K562 (cell line): ENCODE data around the gene LRIT3. TPM values are rescaled to one million over a fixed set of nuclear protein-coding genes. Genes with fewer than 3 reads are reported as not detected.

Experiments
- ATAC-seq: fragments of 200-7000 bp; cut with Tn5 transposase; 3 replicates; pipeline ENCODE4 v1.9.1; 2020; ENCODE audit warnings: moderate library complexity
- BruUV-seq: library from RNA; stranded (reverse); fragments of 400-500 nt; replicated peaks from 2 replicates; lab custom pipeline; 2021; lab: Mats Ljungman, UMichigan
- CTCF ChIA-PET: fragments of 300-600 bp; formaldehyde crosslinking; extraction: SDS; loops from one replicate; lab custom pipeline; 2021; ENCODE audit warnings: low intra/inter-chr PET ratio; lab: Yijun Ruan, JAX
- POLR2A ChIA-PET: fragments of 300-600, 350-650 bp; sonication (Branson Sonifier 250); formaldehyde crosslinking; extraction: SDS; loops from one replicate; lab custom pipeline; 2021; ENCODE audit warnings: antibody characterized with exemption, inconsistent platforms; lab: Yijun Ruan, JAX
- DNase-seq, 4 experiments: peaks; one replicate each; pipeline versions ENCODE4 v3.0.0 to v3.0.0-alpha.2; 2011 to 2018; ENCODE audit warnings: low spot score in 3 of 4, mixed read lengths in 3 of 4; ENCODE audit errors: extremely low read depth in 1 of 4
- FAIRE-seq: peaks from 2 replicates; lab custom pipeline; 2011; peaks lifted over from hg19 to GRCh38; lab: Jason Lieb, UNC
- H2AFZ ChIP-seq: 2 replicates; pipeline ENCODE4 v1.6.0; 2011; ENCODE audit warnings: low read depth, low read length, control low read depth, inconsistent platforms
- H3K27ac ChIP-seq: fragments of 200-600 bp; 3 replicates; pipeline ENCODE4 v1.8.0; 2011; ENCODE audit warnings: low read depth, mild to moderate bottlenecking, control low read depth, inconsistent platforms, low read length, moderate library complexity, mixed read lengths; ENCODE audit errors: extremely low read depth
- H3K27me3 ChIP-seq, 2 experiments: fragments of 300-600 bp in 1 of 2; 2 replicates in 1 of 2; 3 replicates in 1 of 2; pipeline versions ENCODE4 v1.6.0 to v1.8.0; 2011; ENCODE audit warnings: inconsistent platforms in 2 of 2, low read length in 2 of 2, mild to moderate bottlenecking in 1 of 2, mixed read lengths in 1 of 2, moderate library complexity in 1 of 2; ENCODE audit not compliant: control insufficient read depth in 2 of 2, insufficient read depth in 2 of 2
- H3K36me3 ChIP-seq: fragments of 300-600 bp; 3 replicates; pipeline ENCODE4 v1.8.0; 2011; ENCODE audit warnings: mild to moderate bottlenecking, low read length, inconsistent platforms; ENCODE audit not compliant: control insufficient read depth, insufficient read depth
- H3K4me1 ChIP-seq, 2 experiments: fragments of 200-600 bp in 1 of 2; replicated peaks in 1 of 2; 2 replicates in 1 of 2; 3 replicates in 1 of 2; pipeline versions ENCODE4 v1.5.1 to v1.8.0; 2011; ENCODE audit warnings: inconsistent platforms in 2 of 2, low read length in 2 of 2, mild to moderate bottlenecking in 1 of 2, mixed read lengths in 1 of 2, moderate library complexity in 1 of 2; ENCODE audit not compliant: control insufficient read depth in 2 of 2, insufficient read depth in 2 of 2
- H3K4me2 ChIP-seq: 2 replicates; pipeline ENCODE4 v1.6.1; 2011; ENCODE audit warnings: low read length, control low read depth, inconsistent platforms, mixed read lengths; ENCODE audit not compliant: insufficient read depth
- H3K4me3 ChIP-seq: fragments of 200-600 bp; sonication (generic), shearing (Covaris generic); 2 replicates; pipeline ENCODE4 v1.5.1; 2016; ENCODE audit warnings: control low read depth, inconsistent platforms
- H3K79me2 ChIP-seq: fragments of 200-600 bp; 3 replicates; pipeline ENCODE4 v1.8.0; 2011; ENCODE audit warnings: low read length, inconsistent platforms; ENCODE audit not compliant: control insufficient read depth, insufficient read depth
- H3K9ac ChIP-seq, 2 experiments: 2 replicates each; pipeline versions ENCODE4 v1.6.0 to v1.6.1; 2011; ENCODE audit warnings: low read depth in 2 of 2, low read length in 2 of 2, control low read depth in 1 of 2, inconsistent platforms in 1 of 2, mild to moderate bottlenecking in 1 of 2, mixed read lengths in 1 of 2; ENCODE audit not compliant: insufficient read depth in 1 of 2
- H3K9me1 ChIP-seq: one replicate; pipeline ENCODE4 v1.6.0; 2011; ENCODE audit warnings: inconsistent platforms, mild to moderate bottlenecking, low read length, moderate library complexity; ENCODE audit not compliant: control insufficient read depth, insufficient read depth
- H3K9me3 ChIP-seq: replicated peaks from 2 replicates; pipeline ENCODE4 v1.5.1; 2011; ENCODE audit warnings: low read depth, low read length, inconsistent platforms; ENCODE audit not compliant: control insufficient read depth, insufficient read depth
- H4K20me1 ChIP-seq: replicated peaks from 2 replicates; pipeline ENCODE4 v1.6.1; 2011; ENCODE audit warnings: low read length, inconsistent platforms, mixed read lengths; ENCODE audit not compliant: control insufficient read depth, insufficient read depth
- ZNF121 ChIP-seq: sonication (generic); formaldehyde crosslinking; conservative IDR thresholded peaks from 2 replicates; pipeline ENCODE4 v1.8.0; 2022; ENCODE audit warnings: missing genetic modification reagents
- WGBS: fragments of 100-300 bp; shearing (Covaris generic); methylation state at CpG from one replicate; pipeline ENCODE4 v1.1.6; 2016; ENCODE audit warnings: low coverage, mixed read lengths; ENCODE audit not compliant: insufficient coverage; ENCODE audit errors: missing lambda C conversion rate; 5-methylcytosine and 5-hydroxymethylcytosine counted together
- in situ Hi-C: fragments of 300-500 bp; cut with MboI; formaldehyde crosslinking; loops from 4 replicates; pipeline ENCODE4 v1.15.0; 2018; ENCODE audit warnings: inconsistent platforms, mixed read lengths
- intact Hi-C: fragments of 100-400 bp; cut with micrococcal nuclease; formaldehyde crosslinking; loops from 2 replicates; pipeline ENCODE4 v1.14.2; 2022
- polyA plus RNA-seq, 8 experiments: library from polyadenylated mRNA; depleted of rRNA in 4 of 8; stranded (reverse) in 5 of 8; unstranded in 3 of 8; fragments of >200 nt; fragmentation: Nextera tagmentation in 2 of 8; fragmentation: Illumina TruSeq in 1 of 8; extraction: Ambion mirVana in 2 of 8; extraction: Trizol in 1 of 8; gene quantifications; 2 replicates each; pipeline versions ENCODE4 v1.2.1 to v1.2.3, GENCODE V29; 2011 to 2014; ENCODE audit warnings: inconsistent platforms in 1 of 8, missing spikeins in 1 of 8
- total RNA-seq, 7 experiments: library from RNA; depleted of rRNA in 6 of 7; stranded (reverse); fragments of >200 nt in 6 of 7; fragmentation: Illumina TruSeq in 2 of 7; extraction: Trizol in 2 of 7; gene quantifications; 2 replicates each; pipeline versions ENCODE4 v1.2.1 to v1.2.3, GENCODE V29; 2011 to 2021; ENCODE audit warnings: low replicate concordance in 1 of 7
- TF ChIP-seq, protein P1 (sequence below), 2 experiments: fragments of 450-650 bp; formaldehyde crosslinking in 1 of 2; IDR thresholded peaks; 2 replicates each; pipeline versions ENCODE4 v1.4.0 to v1.6.1; 2014 to 2020; ENCODE audit warnings: mild to moderate bottlenecking in 2 of 2, borderline replicate concordance in 1 of 2, low read depth in 1 of 2

The LRIT3 gene
- total and polyA plus RNA-seq, 9 of the 15 experiments (the other 6 are each of a cell fraction or from before 2014, with no cell fraction given) = 0.04 to 0.10 (median 0.04) TPM; not detected in 4

DNA sequence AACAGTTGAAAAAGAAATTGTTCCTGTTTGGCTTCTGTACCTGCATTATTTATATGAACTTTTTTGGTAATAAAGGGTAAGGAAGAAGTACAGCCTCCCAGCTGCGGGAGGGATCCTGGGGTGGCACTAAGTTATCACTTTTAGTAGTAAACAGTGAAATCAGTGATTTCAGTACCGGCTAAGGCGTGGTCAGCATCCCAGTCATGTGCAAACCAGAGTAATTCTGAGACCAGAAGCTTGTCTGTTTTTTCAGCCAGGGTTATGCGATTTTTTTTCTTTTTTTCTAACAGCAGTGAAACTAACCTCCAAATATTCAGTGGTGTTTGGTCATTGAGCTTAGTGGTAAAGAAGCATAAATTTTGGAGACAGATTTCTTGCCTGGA, 68.1 kb downstream of the LRIT3 start:
- Histone ChIP-seq H2AFZ (no peak overlapping the region), H3K79me2 (no peaks in the 10 kb centered on the region), H3K27me3 (no peaks in the 10 kb centered on the region; a peak in 1 of 5 replicates), H3K4me3 (no peak overlapping the region), H3K4me1 (peaks cover 0 to 16% of the 10 kb centered on the region in 2 experiments; a peak in 3 of 5 replicates), H3K9me1 (no peaks in the 10 kb centered on the region)
- no TSS peak for BruUV-seq
- no peak for ATAC-seq
- no peak for TF ChIP-seq ZNF121 (CRISPR knock-in tag)
- TF ChIP-seq, protein P1, sequence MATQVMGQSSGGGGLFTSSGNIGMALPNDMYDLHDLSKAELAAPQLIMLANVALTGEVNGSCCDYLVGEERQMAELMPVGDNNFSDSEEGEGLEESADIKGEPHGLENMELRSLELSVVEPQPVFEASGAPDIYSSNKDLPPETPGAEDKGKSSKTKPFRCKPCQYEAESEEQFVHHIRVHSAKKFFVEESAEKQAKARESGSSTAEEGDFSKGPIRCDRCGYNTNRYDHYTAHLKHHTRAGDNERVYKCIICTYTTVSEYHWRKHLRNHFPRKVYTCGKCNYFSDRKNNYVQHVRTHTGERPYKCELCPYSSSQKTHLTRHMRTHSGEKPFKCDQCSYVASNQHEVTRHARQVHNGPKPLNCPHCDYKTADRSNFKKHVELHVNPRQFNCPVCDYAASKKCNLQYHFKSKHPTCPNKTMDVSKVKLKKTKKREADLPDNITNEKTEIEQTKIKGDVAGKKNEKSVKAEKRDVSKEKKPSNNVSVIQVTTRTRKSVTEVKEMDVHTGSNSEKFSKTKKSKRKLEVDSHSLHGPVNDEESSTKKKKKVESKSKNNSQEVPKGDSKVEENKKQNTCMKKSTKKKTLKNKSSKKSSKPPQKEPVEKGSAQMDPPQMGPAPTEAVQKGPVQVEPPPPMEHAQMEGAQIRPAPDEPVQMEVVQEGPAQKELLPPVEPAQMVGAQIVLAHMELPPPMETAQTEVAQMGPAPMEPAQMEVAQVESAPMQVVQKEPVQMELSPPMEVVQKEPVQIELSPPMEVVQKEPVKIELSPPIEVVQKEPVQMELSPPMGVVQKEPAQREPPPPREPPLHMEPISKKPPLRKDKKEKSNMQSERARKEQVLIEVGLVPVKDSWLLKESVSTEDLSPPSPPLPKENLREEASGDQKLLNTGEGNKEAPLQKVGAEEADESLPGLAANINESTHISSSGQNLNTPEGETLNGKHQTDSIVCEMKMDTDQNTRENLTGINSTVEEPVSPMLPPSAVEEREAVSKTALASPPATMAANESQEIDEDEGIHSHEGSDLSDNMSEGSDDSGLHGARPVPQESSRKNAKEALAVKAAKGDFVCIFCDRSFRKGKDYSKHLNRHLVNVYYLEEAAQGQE (IDR thresholded peaks at IDR 0.05; ENCODE audit: borderline replicate concordance) = peak; percentile 38; the same call in 1 of the 2 replicates
- TF ChIP-seq, protein P1 (CRISPR knock-in tag; IDR thresholded peaks at IDR 0.05; ENCODE audit: low read depth) = no peak
- TF ChIP-seq, all 486 proteins: peak for 1
- Histone ChIP-seq H3K9me3 (no peaks in the 10 kb centered on the region), H3K27ac (no peak overlapping the region), H3K36me3 (no peaks in the 10 kb centered on the region), H4K20me1 (no peaks in the 10 kb centered on the region), H3K4me2 (no peak overlapping the region), H3K9ac (no peak overlapping the region)
- in situ Hi-C loops (no loop called here), intact Hi-C loops (no loop called here)
- ChIA-PET CTCF (no interaction called here), POLR2A (interaction anchor here (0.6 to 1.1 kb wide), 2 partner anchors 74 to 352 kb away, joined by 3 read pairs; no protein-coding TSS in a partner anchor)
- DNase-seq = no peak
- FAIRE-seq = no peak
- WGBS = 18% methylated on average over 4 of the region's 4 CpGs
